Thyroid gland (tissue), 4 donors: ENCODE data around the gene GPX7. TPM values are rescaled to one million over a fixed set of nuclear protein-coding genes. Genes with fewer than 3 reads are reported as not detected.
A peak's percentile ranks its signal among the peaks of the same experiment; 100 is the strongest.

Experiments
- DNase-seq, 2 donors: peaks; one replicate each; pipeline ENCODE4 v3.0.0-alpha.2; 2019
- H3K27ac ChIP-seq, 3 donors: fragments of 200-600 bp; sonication (generic); 1 replicate in 2 of 3; 2 replicates in 1 of 3; pipeline ENCODE4 v1.5.1; 2016 to 2019; ENCODE audit warnings: mild to moderate bottlenecking in 1 of 3, moderate library complexity in 1 of 3
- H3K27me3 ChIP-seq: fragments of 200-600 bp; sonication (generic); one replicate; pipeline ENCODE4 v1.5.1; 2019
- H3K36me3 ChIP-seq, 2 donors: fragments of 200-600 bp; sonication (generic); one replicate each; pipeline ENCODE4 v1.5.1; 2016 to 2019
- H3K4me1 ChIP-seq, 2 donors: fragments of 200-600 bp; sonication (generic); one replicate each; pipeline ENCODE4 v1.5.1; 2017 to 2019
- H3K4me3 ChIP-seq, 3 donors: fragments of 200-600 bp; sonication (generic); replicated peaks in 1 of 3; 1 replicate in 2 of 3; 2 replicates in 1 of 3; pipeline ENCODE4 v1.5.1; 2016; ENCODE audit warnings: mild to moderate bottlenecking in 1 of 3
- H3K9me3 ChIP-seq: fragments of 200-600 bp; sonication (generic); one replicate; pipeline ENCODE4 v1.5.1; 2017
- CTCF ChIP-seq, 6 experiments: fragments of 200-600 bp in 3 of 6; fragments of 450-650 bp in 3 of 6; sonication (generic) in 3 of 6; IDR thresholded peaks; one replicate each; pipeline ENCODE4 v1.5.1; 2016 to 2019; ENCODE audit warnings: antibody characterized with exemption in 6 of 6, mild to moderate bottlenecking in 2 of 6, inconsistent platforms in 1 of 6, moderate library complexity in 1 of 6
- POLR2A ChIP-seq, 2 donors: fragments of 450-650 bp; IDR thresholded peaks; one replicate each; pipeline ENCODE4 v1.6.1; 2017; ENCODE audit warnings: antibody characterized with exemption in 2 of 2, mild to moderate bottlenecking in 2 of 2, moderate library complexity in 1 of 2
- WGBS, 2 donors: methylation state at CpG; one replicate each; pipeline ENCODE4 v1.1.5; 2017; 5-methylcytosine and 5-hydroxymethylcytosine counted together
- intact Hi-C: fragments of 100-400 bp; cut with DNase I; formaldehyde crosslinking; loops from one replicate; pipeline ENCODE4 v1.15.1; 2023
- total RNA-seq, 4 donors: library from RNA; depleted of rRNA; stranded (reverse); fragments of >200 nt; gene quantifications; one replicate each; pipeline ENCODE4 v1.2.3, GENCODE V29; 2016

The GPX7 gene
- total RNA-seq, 4 donors from 2014 or later, result 15.7 to 77.9 (median 32.1) TPM

DNA sequence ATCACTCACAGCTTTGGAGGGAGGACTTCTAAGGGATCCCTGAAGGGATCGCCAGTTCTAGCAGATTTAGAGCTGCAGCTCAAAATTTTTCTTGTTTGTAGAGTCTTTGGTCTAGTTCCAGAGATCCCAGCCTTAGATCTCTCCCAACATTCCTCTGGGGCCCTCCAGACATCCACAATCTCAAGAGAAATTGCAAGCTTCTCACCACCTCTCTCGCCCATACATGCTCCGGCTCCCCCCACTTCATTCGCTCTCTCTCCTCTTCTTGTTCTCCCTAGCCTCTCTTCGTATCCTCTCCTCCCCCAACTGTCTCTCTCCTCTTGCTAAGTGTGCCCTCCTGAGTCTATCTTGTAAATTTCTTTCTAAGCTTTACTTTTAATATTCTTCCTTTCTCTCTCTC is 34.2 kb upstream of the GPX7 start:
- H3K36me3 ChIP-seq, result no peaks in the 10 kb centered on the region
- peaks cover 0 to 4% of the 10 kb centered on the region in 2 donors for H3K4me1 ChIP-seq
- H3K4me3 ChIP-seq, result no peak overlapping the region
- no peaks in the 10 kb centered on the region for H3K9me3 ChIP-seq
- intact Hi-C loops, result no loop called here
- no peak overlapping the region for H3K27ac ChIP-seq
- 32 to 34% methylated on average over 5 of the region's 5 CpGs for WGBS, 2 donors
- H3K27me3 ChIP-seq, result no peaks in the 10 kb centered on the region
- peak; percentile 7 to 16 for DNase-seq
- no peak for TF ChIP-seq CTCF (IDR thresholded peaks at IDR 0.05)
- no peak for TF ChIP-seq POLR2A (IDR thresholded peaks at IDR 0.05)

DNA sequence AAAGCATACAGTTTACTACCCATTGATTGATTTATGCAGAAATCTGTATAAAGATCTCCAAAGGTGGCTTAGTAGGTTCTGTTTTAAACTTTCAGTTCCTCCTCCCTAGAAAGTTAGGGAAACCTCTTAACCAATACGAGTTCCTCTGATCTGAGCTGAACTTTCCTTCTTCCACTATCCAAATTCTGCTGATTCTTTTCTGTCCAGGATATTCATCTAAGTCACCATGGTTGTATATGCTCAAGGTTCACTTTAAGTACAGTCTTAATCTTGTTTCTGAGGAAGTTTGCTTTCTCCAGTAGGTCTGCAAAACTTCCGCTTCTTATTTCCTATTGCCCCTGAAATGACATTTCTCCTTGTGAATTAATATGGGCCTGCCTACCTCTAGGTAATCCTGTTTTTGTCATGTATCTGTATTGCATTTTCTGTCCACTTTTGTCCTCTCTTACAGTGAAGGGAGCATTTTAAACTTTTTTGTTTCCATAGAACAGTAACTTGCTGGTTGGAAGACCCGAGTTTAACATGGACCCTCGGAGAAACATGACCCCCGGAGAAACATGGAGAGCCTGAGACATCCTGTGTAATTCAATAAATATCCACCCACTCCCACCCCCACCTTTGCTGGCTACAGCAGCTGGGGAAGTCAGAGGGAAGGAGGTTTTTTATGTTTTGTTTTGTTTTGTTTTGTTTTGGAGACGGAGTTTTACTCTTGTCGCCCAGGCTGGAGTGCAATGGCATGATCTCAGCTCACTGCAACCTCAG is 32.5 kb upstream of the GPX7 start:
- H3K27me3 ChIP-seq, result no peaks in the 10 kb centered on the region
- TF ChIP-seq POLR2A (IDR thresholded peaks at IDR 0.05) (no peak), CTCF (IDR thresholded peaks at IDR 0.05) (no peak)
- H3K27ac ChIP-seq, result no peak overlapping the region
- no peak for DNase-seq
- H3K9me3 ChIP-seq, result no peaks in the 10 kb centered on the region
- intact Hi-C loops, result no loop called here
- WGBS, 2 donors, result 60 to 65% methylated on average over 7 of the region's 7 CpGs
- peaks cover 0 to 11% of the 10 kb centered on the region in 2 donors for H3K4me1 ChIP-seq
- no peaks in the 10 kb centered on the region for H3K36me3 ChIP-seq
- no peak overlapping the region for H3K4me3 ChIP-seq

- DNase-seq, result no peak
- H3K27me3 ChIP-seq, result no peaks in the 10 kb centered on the region
- no peaks in the 10 kb centered on the region for H3K9me3 ChIP-seq
- peaks cover 0 to 11% of the 10 kb centered on the region in 2 donors for H3K4me1 ChIP-seq
- no peaks in the 10 kb centered on the region for H3K36me3 ChIP-seq
- no peak overlapping the region for H3K27ac ChIP-seq
- TF ChIP-seq POLR2A (IDR thresholded peaks at IDR 0.05) (no peak), CTCF (IDR thresholded peaks at IDR 0.05) (no peak)
- 84 to 95% methylated on average over 1 of the region's 1 CpG for WGBS, 2 donors
- no peak overlapping the region for H3K4me3 ChIP-seq
- intact Hi-C loops, result no loop called here
Measured at GRCh38 chr1:52571783-52572182, 30.4 kb upstream of the GPX7 start.

- no peaks in the 10 kb centered on the region for H3K9me3 ChIP-seq
- no peak overlapping the region for H3K27ac ChIP-seq
- peaks cover 0 to 11% of the 10 kb centered on the region in 2 donors for H3K4me1 ChIP-seq
- H3K27me3 ChIP-seq, result no peaks in the 10 kb centered on the region
- H3K4me3 ChIP-seq, result no peak overlapping the region
- TF ChIP-seq CTCF (IDR thresholded peaks at IDR 0.05) (no peak), POLR2A (IDR thresholded peaks at IDR 0.05) (no peak)
- H3K36me3 ChIP-seq, result no peaks in the 10 kb centered on the region
- WGBS, 2 donors, result 97 to 99% methylated on average over 4 of the region's 4 CpGs
- no peak for DNase-seq
- intact Hi-C loops, result no loop called here
Measured at GRCh38 chr1:52572387-52572786, 29.8 kb upstream of the GPX7 start.

DNA sequence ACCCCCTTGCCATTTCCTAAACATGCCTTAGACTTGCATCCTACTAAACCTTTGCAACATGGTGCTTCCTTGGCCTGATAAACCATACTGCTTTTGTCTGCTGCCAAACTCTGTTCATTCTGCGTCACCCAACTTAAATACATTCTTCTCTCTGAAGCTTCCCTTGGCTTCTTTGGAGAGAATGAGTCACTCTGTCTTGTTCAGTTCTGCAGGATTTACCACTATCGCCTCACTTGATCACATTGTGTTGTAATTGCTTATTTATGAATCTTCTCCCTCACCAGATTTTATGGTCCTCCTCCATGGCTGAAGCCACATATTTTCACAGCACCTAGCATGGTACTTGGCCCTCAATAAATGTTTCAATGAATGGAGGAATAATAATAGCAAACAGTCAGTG is 27.6 kb upstream of the GPX7 start:
- WGBS, 2 donors, result 81 to 87% methylated on average over 2 of the region's 2 CpGs
- no peaks in the 10 kb centered on the region for H3K36me3 ChIP-seq
- no peak overlapping the region for H3K27ac ChIP-seq
- H3K4me3 ChIP-seq, result no peak overlapping the region
- peaks cover 0 to 7% of the 10 kb centered on the region in 2 donors for H3K4me1 ChIP-seq
- intact Hi-C loops, result no loop called here
- no peaks in the 10 kb centered on the region for H3K9me3 ChIP-seq
- DNase-seq, result no peak
- TF ChIP-seq CTCF (IDR thresholded peaks at IDR 0.05) (no peak), POLR2A (IDR thresholded peaks at IDR 0.05) (no peak)
- no peaks in the 10 kb centered on the region for H3K27me3 ChIP-seq
